ENCODE data around the gene ERBB4.

The ERBB4 gene

DNA sequence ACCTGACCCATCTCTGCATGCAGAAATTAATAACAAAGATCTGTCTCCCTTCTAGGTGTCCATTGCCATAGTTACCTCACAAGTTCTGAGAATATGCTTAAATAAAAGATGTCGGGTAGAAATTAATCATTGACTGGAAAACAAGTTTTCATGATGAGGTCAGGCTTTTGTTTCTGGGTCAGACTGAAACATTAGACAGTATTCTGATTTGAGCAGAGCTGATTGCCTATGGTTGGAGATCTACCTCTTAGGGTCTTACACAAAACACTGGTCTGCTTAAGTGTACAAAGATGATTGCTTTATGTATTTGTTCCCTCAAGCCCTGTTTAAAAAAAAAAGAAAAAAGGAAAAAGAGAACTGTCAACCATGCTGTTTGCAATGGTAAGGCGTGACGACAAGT, 1025.8 kb downstream of the ERBB4 start:
- no peak for DNase-seq

DNA sequence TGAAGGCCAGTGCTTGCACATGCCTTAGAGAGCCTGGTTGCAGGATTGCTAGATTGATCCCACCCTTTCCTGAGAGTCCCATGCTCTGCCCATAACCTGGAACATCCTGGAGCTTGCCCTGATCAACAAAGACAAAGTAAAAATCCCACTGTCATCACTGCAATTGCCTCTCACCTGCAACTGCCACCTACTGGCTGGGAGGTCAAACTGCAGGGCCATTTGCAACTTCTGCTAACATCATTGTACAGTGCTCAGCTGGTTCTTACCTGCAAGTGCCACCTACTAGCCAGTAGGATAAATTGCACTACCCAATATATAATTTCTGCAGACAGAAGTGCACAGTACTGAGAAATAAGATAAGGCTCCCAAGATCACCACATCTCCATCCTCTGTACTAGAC, 1034.7 kb downstream of the ERBB4 start:
- DNase-seq = no peak

DNA sequence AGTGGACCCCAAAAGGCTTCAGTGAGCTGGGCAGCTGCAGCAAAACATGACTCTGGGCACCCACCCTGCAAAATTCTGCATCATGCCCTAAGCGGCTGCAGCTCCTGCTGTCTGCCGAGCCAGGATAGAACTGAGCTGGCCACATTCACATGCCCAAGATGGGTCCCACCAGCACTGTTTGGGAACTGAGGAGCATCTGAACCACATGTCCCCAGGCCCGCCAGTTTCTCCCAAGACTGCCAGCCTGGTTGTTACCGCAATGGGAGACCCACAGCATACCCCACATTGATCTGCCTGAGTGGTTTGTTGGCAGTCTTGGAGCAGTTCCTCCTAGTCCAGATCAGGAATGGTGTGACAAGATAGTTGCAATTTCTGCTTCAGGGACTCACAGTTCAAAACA, 1035.4 kb downstream of the ERBB4 start:
- DNase-seq = no peak

DNA sequence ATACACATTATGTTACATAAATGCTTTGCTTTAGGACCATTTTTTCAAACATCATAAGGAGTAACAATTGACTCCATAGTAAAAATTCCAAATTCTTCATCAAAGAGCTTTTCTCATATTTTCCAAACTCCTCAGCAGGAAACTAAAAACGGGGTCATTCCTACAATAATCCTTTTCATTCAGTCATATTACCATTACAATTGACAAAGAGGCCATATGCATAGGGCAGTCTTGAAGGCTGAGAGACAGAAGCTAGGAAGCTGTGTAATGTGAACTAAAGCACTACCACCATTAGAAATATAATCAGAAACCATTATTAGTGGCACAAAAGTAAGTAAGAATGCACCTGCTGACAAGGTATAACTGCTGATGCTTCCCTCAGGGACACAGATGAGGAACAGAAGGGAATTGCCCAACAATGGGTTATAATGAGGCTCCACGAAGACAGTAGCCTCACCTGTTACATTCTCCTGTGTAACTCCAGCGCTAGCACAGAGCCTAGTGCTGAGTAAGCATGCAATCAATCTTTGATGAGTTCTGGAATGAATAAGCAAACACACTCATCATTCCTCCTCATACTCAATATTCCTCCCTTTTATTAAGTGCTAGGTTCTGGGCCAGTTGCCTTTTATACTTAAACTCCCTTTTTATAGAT, 1039.9 kb downstream of the ERBB4 start:
- DNase-seq = no peak

DNA sequence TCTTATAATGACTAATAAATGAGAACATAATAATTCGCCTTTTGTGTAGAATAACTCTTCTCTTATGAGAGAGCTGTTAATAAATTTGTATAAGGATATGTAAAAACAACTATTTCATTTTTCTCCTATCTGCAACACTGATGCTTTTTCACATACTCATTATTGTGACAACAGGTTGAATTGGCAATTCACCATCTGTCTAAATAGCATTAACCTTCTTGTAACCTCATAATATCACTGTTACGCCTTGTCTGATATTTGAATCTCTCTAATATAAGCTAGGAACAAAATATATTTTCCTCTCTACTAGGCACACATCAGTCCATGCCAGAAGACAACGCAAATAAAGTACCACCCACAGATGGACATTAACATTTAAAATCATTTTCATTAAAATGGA, 1043.3 kb downstream of the ERBB4 start:
- DNase-seq = no peak

DNA sequence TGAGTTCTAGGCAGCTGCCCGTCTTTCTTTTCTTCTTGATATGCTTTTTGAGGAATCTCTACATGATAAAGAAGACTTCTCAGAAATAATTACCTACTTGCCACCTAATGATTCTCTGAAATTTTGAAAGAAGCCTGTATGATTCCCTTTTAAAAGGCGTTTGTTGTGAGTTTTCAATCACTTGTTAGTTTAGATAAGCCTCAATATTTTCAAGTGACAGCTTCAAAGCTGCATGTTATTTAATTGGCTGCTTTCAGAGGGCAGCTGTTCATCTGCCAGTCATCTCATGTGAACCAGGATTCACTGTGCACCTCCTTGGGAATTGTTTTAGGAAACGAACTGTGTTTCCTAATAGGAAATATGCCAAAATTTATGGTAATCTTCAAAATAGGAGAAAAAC, 1044.1 kb downstream of the ERBB4 start:
- DNase-seq = no peak

DNA sequence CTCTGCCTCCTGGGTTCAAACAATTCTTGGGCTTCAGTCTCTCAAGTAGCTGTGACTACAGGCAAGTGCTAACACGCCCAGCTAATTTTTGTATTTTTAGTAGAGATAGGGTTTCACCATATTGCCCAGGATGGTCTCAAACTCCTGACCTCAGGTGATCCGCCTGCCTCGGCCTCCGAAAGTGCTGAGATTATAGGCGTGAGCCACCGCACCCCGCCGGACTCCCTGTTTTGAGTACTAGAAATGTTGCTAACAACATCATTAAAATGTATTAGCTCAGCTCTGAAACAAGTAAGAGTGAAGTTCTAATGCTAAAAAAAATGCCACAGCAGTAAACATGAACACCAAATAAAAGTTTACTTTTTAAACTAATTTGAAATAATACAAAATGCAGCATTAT, 1044.5 kb downstream of the ERBB4 start:
- no peak for DNase-seq

DNA sequence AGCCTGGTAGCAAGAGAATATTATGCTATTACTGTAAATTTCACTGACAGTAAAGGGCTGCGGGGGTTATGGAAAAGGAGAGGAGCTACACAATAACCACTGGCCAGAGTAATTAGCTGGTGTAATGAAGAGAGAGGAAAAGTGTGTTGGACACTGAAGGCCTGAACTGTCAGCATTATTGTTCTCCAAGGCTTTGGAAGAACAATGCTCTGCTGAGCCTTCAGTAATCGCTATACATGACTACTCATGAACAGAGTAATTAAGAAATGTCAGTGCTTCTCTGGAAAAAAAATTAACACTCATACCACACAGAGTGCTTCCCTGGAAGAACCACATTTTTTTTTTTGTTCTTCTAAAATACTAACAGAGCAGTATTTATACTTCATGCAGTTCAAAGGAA, 1050.9 kb downstream of the ERBB4 start:
- no peak for DNase-seq

DNA sequence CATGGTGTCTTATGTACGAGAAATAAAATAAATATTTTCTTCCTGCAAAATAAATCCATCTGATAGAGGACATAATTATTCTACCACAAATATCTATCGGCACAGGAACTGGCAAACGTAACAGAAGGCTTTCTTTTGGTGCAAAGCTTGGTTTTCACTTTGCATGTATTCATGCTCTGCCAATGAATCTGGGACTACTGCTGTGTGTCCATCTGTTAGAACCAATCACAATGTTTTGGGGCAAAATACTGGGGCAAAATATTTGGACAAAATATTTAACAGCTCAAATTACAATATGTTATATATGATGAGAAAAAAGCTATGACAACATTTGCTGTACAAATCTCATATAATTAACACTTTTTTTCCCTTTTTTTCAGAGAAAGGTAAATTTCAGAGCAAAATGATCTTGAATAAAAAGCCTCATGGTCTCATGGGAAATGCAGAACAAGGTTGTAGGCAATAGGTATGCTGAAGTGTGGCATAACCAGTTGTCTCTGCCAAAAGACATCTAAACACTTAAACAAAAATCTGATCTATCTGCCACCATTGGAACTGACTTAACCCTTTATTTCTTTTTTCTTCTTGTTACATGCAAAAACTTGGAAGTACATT, 1059.0 kb downstream of the ERBB4 start:
- DNase-seq = no peak

DNA sequence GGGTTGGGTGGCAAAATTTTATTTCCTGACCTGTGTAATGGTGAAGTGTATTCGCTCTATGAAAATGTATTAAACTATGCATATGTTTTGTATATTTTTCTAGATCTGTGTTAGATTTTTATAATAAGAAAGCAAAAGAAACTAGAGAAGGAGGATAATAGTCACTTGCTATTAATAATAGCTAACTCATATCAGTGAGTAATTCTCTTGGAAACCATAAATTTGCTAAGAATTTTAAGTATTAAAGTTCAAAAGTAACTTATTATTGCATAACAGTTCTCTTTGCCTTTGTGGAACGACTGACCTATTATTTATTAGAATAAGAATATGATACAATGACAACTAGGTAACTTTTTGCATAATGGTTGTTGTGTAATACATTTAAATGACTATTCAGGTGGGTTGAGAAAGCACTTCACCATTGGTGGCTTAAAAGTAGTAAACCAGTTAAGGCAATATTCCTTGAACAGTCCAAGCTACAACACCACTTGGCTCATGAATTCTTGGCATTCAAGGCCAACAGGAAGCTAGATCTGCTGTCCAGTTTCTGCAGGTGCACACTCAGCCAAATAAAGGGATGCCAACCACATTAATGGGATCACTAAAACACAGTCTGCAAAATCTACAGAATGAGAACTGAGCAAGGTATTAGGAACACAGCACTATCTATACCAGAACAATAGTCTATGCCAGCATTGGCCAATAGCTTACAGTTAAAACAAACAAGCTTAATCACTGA, 1060.9 kb downstream of the ERBB4 start:
- no peak for DNase-seq

DNA sequence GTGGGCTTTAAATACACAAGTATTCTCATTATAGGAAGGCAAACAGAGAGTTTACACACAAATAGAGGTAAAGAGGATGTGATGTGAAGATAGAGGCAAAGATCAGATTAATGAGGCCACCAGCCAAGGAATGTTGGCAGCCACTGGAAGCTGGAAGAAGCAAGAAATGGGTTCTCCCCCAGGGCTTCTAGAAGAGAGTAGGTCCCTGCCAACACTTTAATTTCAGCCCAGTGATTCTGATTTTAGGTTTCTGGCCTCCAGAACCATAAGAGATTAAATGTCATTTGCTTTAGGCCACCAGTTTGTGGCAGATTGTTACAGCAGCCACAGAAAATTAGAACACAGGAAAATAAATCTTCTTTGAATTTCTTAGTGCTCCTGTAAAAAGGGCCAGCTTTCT, 1065.5 kb downstream of the ERBB4 start:
- DNase-seq = no peak

DNA sequence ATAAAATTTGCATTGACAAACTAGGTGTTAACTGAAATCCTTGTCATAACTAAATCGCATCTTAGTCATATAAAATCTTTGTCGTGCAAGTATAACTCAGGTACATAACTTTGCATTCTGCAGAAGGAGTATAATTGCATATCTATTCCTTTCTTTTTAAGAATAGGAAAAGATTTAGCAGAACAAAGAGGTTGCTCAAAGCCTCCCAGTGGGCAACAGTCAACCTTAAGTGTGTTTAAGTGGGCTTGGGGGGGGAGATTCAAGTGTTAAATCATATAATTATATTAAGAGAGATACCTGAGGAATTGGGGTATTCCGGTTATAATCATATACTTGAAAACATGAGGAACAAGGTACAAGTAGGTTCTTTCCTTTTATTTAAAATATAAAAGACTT, 1068.9 kb downstream of the ERBB4 start:
- DNase-seq = no peak

DNA sequence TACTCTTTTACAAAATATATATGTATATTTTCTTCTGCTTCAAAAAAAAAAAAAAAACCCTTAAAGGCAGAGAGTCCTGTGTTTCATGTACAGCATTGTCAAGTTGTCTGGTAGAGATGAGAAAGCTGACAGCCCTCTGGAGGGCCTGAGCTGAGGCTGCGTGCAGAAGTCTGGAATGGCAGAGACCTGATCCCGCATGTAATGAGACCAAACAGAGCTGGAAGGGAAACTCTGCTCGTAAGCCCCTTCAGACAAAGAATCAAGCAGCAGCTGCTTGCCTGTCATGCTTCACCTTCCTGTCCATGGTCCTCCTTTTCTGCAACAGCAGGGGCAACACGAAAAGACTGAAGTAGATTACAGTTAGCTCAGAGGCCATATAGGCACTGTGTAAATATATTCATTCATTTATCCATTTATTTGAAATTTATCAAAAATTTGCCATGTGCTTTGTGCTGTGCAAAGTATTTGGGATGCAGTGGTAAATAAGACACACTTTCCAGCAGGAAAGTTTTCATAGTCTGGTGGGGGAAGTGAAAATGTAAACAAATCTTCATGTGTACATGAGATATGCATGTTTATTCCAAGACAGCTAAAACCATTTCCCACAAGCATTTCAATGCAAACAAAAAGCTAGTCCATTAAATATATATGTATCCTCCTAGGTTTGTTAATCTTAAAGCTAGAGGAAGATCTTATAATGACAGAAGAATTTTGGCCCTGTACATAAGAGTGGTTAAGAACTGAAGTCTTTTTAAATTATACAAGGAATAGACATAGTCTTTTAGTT, 1069.5 kb downstream of the ERBB4 start:
- no peak for DNase-seq

DNA sequence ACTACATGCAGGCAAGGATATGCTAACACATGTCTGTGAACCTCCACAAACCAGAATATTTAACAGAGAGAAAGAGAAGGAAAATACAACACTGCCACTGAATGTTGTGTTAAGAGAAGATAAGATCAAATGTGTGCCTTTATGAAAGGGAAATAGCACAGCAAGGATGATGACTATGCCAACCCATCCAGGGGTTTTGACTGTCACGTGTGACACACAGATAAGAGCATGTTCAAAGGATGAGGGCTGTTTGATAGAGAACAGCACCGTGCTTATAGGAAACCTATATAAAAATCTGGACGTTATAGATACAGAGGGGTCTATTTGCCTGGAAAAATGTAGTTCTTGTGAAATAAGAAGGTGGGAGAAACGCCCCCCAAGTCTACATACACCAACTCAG, 1070.4 kb downstream of the ERBB4 start:
- no peak for DNase-seq

DNA sequence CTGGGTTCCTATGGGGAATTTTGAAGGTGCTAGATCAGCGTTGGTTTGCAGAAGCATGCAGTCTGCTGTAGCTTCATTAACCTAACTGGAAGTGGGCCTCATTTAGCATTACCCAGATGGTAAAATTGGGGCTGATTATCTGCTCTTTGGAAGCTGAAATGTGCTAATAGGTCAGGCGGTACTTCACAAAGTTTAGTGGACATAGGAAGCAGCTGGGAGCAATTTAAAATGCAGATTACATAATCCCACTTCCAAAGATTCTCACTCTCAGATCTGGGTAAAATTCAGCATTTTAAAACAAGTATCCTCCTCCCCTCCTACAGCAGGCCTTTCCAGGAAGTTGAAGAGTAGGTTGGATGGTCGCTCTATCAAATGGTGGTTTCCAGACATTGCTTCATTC, 1075.2 kb downstream of the ERBB4 start:
- no peak for DNase-seq

DNA sequence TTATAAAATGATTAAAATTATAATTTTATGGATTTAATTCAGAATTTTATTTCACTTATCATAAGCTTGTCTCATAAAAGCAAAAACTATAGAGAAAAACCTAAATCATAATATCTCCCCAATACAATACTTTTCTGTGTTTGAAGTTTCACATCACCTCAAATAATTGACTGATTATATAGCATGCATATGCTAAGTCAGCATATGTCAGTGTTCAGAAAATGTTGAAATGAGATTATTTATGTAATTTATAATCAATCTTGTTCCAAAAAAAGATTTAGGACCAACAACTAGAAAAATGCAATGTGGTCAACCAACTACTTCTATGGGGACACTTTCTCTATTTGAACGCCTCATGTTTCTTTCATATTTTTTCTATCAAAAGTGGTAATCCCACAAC, 1079.6 kb downstream of the ERBB4 start:
- DNase-seq = no peak

DNA sequence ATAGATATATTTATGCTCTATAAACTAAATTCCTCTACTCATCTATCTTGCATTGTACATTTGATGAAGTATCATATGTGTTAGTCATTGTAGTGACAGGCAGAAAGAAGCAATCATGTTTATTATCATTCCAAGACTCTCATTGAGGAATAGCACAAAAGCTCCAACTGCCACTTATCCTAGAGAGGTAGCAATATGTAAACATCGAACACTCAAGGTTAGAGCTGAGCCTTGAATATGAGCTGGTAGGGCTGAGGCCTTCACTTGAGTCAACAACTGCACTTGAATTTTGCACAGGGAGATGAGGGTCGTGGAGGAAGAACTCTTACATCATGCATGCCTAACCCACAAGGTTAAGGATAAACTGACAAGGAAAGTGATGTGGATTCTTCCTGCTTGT, 1081.3 kb downstream of the ERBB4 start:
- peak; percentile 7 for DNase-seq

DNA sequence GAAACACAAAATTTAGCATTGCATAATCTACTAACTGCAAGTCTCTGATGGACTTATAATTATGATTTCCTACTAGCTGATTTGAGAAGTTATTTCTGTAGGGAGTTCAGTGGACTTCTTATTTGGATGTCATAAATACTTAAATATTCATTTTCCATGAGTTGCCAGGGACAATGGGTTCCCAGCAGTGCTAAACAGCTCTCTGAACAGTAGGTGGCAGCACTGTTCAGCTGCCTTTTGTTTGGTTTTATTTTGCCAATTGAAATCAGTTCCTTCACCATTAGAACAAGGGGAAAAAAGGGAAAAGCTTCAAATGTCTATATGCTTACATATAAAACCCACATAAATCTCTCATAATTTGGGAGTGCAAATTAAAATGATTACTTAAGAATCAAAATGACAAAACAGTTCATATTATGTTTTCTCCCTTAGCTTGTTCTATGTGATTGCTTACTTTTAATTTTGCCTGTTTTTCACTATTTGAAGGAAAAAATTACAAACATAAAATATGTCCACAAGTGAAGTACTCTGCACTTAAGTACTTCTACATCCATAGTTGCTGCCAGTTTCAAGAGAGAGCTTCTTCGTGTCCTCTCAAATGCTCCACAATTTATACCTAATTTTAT, 1083.3 kb downstream of the ERBB4 start:
- DNase-seq = peak; percentile 4

DNA sequence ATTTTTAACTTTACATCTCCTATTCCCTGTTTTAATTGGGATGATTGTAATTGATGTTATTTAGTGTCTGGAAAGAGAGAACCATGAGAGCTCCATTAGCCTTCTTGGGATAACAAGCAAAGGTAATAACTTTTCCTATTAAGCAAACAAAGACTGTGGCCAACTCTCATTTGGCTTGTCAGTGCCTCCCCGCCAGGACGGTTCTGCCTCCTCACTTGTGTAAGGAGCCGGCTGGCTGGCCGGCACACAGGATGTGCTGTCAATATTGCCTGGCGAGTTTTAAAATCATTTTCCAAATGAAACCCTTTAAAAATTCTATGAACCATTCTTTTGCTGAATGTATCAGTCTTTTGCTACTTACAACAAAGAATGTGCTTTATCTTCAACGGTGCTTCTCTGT, 1083.9 kb downstream of the ERBB4 start:
- no peak for DNase-seq

DNA sequence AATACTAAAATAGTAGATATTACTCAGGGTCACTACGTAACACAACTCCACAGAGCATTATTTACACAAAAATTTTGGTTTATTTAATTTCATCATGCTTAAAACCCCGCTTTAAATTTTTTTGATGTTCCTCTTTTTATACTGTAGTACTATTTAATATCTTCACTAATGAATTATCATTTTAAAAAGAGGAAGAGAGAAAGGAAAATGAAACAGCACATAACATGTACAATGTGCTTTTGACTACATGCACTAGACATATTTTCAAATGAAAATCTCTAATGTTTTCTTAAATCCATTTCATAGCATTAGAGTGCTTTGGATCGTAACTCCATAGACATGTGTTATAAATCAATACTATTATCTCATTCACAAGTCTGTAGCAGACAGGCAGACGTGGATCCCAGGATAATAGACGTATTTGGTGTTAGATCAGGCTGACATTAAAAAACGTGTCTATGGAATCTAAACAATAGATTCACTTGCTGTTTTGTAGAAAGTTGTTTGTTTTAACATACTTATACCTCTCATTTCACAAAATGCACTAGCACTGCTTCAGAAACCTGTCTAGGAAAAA, 1085.2 kb downstream of the ERBB4 start:
- no peak for DNase-seq

DNA sequence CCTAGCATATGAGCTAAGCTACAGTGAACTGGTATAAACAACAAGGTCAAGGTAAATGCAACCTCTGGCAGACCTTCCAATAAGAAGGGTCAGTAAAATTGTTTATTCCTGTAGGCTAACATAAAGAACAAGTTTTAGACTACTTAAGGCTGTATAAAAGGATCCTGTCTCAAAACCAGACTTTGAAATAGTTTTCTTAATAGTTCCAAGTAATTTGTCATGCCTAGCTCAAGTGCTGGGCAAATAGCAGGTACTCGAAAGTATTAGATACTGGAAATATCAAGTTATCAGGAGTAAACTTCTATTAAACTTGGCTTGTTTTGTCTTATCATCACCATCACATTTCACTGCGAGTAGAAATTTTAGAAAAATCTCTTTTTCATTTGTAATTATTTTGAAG, 1087.0 kb downstream of the ERBB4 start:
- DNase-seq = no peak

DNA sequence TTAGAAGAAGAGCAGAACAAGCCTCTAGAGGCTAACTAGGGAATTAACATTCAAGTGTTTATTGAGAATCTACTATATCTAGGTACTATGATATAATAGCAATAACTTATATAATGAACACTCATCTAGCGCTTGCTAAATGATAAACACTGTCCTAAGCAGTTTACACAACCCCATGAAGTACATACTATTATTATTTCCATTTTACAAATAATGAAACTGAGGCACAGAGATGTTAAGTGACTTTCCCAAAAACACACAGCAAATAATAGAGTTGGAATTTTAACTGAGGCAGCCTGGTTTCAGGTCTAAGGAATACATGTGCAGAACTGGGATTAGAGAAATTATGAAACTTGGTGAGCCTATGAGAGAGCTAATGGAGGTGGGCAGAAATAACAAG, 1088.8 kb downstream of the ERBB4 start:
- no peak for DNase-seq

DNA sequence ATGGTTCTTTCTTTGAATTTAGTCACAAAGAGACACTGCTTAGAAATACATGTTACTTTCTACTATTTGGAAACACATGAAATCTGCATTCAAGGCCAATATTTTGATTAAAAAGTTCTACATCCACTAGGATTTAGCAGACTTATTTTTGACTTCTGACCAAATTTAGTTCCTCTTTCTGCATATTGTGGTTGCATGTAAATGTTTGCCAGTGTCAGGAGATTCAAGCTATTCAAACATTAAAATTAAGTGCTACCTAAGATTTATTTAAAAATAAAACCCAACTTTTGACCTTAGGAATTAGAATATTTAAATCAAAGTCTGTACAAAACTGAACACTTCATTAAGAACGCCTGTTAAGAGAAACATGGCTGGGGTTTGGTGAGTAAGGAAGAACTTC, 1091.1 kb downstream of the ERBB4 start:
- no peak for DNase-seq

Data from NCI-H2107 (cell line).